ENCODE results near the gene ASB2. TPM values are rescaled to one million over a fixed set of nuclear protein-coding genes. Genes with fewer than 3 reads are reported as not detected.

The ASB2 gene
- polyA plus RNA-seq, 3 donors: 0.25 to 2.5 (median 1.4) TPM

DNA sequence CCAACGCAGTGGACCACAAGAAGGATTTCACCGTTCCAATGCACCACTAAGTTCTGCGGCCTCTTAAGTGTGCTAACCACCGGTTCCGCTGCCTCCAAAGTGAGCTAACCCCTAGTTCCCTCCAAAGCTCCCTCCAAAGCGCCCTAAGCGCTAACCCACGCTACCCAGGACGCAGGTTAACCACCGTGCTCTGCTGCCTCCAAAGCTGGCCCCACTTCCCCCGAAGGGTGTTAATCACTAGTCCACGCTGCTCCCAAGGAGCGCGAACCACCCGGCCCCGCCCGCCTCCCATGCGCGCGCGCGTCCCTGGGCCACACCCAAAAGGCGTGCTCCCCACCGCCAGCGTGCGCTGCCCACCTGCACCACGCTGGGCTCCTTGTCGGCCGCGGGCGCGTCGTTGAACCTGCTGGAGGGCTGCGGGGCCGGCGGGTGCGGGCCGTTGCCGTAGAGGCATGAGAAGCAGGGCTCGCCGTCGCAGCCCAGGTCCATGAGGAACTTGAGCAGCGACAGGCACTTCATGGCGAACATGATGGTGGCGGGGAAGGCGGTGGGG is 37.5 kb downstream of the ASB2 start:
- H3K27ac ChIP-seq (ENCODE audit: low read depth in 1 of 2, low read length in 2 of 2): no peak overlapping the region
- intact Hi-C loops (cut with micrococcal nuclease): loop anchor here (1.0 to 10.0 kb wide), 4 partner anchors 38 to 236 kb away; partner anchors contain the start of genes ASB2 (in 1 of the 2) and PPP4R4 (in 1 of the 2)
- H3K27me3 Mint-ChIP-seq (ENCODE audit: low read depth in 3 of 3): peaks cover 15 to 19% (median 17%) of the 10 kb centered on the region in 3 donors
- H3K79me2 ChIP-seq (ENCODE audit: insufficient read depth, low read length): no peaks in the 10 kb centered on the region
- no peak for DNase-seq
- H4K20me1 ChIP-seq (ENCODE audit: insufficient read depth, low read length): no peaks in the 10 kb centered on the region
- H3K4me1 Mint-ChIP-seq: peaks cover 14% of the 10 kb centered on the region
- peaks cover 12 to 17% of the 10 kb centered on the region in 2 donors for H3K4me1 ChIP-seq (ENCODE audit: control insufficient read depth in 1 of 2, insufficient read depth in 2 of 2, low read length in 2 of 2)
- H3K4me2 ChIP-seq (replicated peaks; ENCODE audit: extremely low read depth, low read length, poor library complexity, severe bottlenecking): peak overlapping the region; percentile 75
- WGBS (ENCODE audit: insufficient coverage): 41% methylated on average over 46 of the region's 46 CpGs
- no peak for TF ChIP-seq CTCF (IDR thresholded peaks at IDR 0.05)
- H3K9ac ChIP-seq (ENCODE audit: insufficient read depth, low read length, poor library complexity, severe bottlenecking): peak overlapping the region; percentile 49
- H3K36me3 ChIP-seq (replicated peaks in 1 of 2; ENCODE audit: control insufficient read depth in 1 of 2, insufficient read depth in 2 of 2, low read length in 2 of 2): no peaks in the 10 kb centered on the region
- H3K4me3 ChIP-seq (replicated peaks in 1 of 3; ENCODE audit: low read depth in 2 of 3, low read length in 3 of 3): peak overlapping the region in 1 of 3 experiments; percentile 70
- H3K9me3 ChIP-seq (replicated peaks in 1 of 2; ENCODE audit: control insufficient read depth in 1 of 2, insufficient read depth in 1 of 2, low read length in 2 of 2): no peaks in the 10 kb centered on the region
- peaks cover 10 to 36% of the 10 kb centered on the region in 2 donors for H3K36me3 Mint-ChIP-seq
- peaks cover 0 to 8% of the 10 kb centered on the region in 2 donors for H3K27me3 ChIP-seq (ENCODE audit: control insufficient read depth in 2 of 2, insufficient read depth in 2 of 2, low read length in 2 of 2)
- peak overlapping the region; percentile 70 to 82 for H3K4me3 Mint-ChIP-seq
- H2AFZ ChIP-seq (ENCODE audit: insufficient read depth, low read depth, low read length, poor library complexity, severe bottlenecking): peak overlapping the region; percentile 80
- peaks cover 0 to 5% (median 0%) of the 10 kb centered on the region in 7 donors for H3K9me3 Mint-ChIP-seq
- no peak overlapping the region for H3K27ac Mint-ChIP-seq

- WGBS (ENCODE audit: insufficient coverage): 96% methylated on average over 13 of the region's 13 CpGs
- Mint-ChIP-seq H3K4me1 (peaks cover 14% of the 10 kb centered on the region), H3K27me3 (ENCODE audit: low read depth in 3 of 3) (peaks cover 13 to 19% (median 15%) of the 10 kb centered on the region in 3 donors), H3K36me3 (peaks cover 10 to 36% of the 10 kb centered on the region in 2 donors), H3K9me3 (peaks cover 0 to 5% (median 0%) of the 10 kb centered on the region in 7 donors), H3K4me3 (no peak overlapping the region), H3K27ac (no peak overlapping the region)
- Histone ChIP-seq H3K36me3 (replicated peaks in 1 of 2; ENCODE audit: control insufficient read depth in 1 of 2, insufficient read depth in 2 of 2, low read length in 2 of 2) (no peaks in the 10 kb centered on the region), H3K9ac (ENCODE audit: insufficient read depth, low read length, poor library complexity, severe bottlenecking) (no peak overlapping the region), H3K79me2 (ENCODE audit: insufficient read depth, low read length) (no peaks in the 10 kb centered on the region), H3K4me3 (replicated peaks in 1 of 3; ENCODE audit: low read depth in 2 of 3, low read length in 3 of 3) (no peak overlapping the region), H3K4me1 (ENCODE audit: control insufficient read depth in 1 of 2, insufficient read depth in 2 of 2, low read length in 2 of 2) (peaks cover 12 to 17% of the 10 kb centered on the region in 2 donors), H3K9me3 (replicated peaks in 1 of 2; ENCODE audit: control insufficient read depth in 1 of 2, insufficient read depth in 1 of 2, low read length in 2 of 2) (no peaks in the 10 kb centered on the region), H2AFZ (ENCODE audit: insufficient read depth, low read depth, low read length, poor library complexity, severe bottlenecking) (no peak overlapping the region), H3K27ac (ENCODE audit: low read depth in 1 of 2, low read length in 2 of 2) (no peak overlapping the region), H3K4me2 (replicated peaks; ENCODE audit: extremely low read depth, low read length, poor library complexity, severe bottlenecking) (no peak overlapping the region), H4K20me1 (ENCODE audit: insufficient read depth, low read length) (no peaks in the 10 kb centered on the region), H3K27me3 (ENCODE audit: control insufficient read depth in 2 of 2, insufficient read depth in 2 of 2, low read length in 2 of 2) (peaks cover 0 to 8% of the 10 kb centered on the region in 2 donors)
- no peak for DNase-seq
- no peak for TF ChIP-seq CTCF (IDR thresholded peaks at IDR 0.05)
- intact Hi-C loops (cut with micrococcal nuclease): loop anchor here in 1 of 2 donors (10.0 kb wide), 1 partner anchor 237 kb away; the partner anchor contains the start of gene PPP4R4
Measured at GRCh38 chr14:93937519-93937918, 38.9 kb downstream of the ASB2 start.
